ENCODE results near the gene HAND2. TPM values are rescaled to one million over a fixed set of nuclear protein-coding genes. Genes with fewer than 3 reads are reported as not detected.

The HAND2 gene
- total and polyA plus RNA-seq, 2 of the 13 experiments (the other 11 are each of a cell fraction or from before 2014, with no cell fraction given): not detected

DNA sequence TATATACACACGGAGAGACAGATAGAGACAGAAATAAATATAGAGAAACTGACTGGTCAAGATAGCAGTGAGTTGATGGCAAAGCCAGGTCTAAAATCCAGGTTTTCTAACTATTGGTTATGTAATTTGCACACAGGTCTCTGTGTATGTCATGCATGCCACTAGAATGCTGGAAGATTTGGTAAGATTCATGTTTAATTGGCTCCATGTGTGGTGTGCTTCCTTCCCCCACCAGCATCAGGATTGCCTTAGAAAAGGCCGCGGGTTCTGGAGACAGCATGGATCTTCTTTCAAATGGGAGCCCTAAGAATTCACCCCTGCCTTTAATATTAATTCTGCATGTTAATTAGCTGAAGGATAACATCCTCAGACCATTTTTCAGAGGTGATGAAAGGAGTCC, 31.3 kb downstream of the HAND2 start:
- 0% methylated on average over 3 of the region's 3 CpGs for WGBS (ENCODE audit: low lambda C conversion rate)
- Histone ChIP-seq H3K4me3 (replicated peaks in 1 of 3; ENCODE audit: insufficient read depth in 1 of 3, low read depth in 2 of 3, low read length in 3 of 3) (no peak overlapping the region), H3K27me3 (ENCODE audit: control insufficient read depth in 1 of 2, insufficient read depth in 2 of 2, low read length in 2 of 2) (peaks cover 0 to 17% of the 10 kb centered on the region in 2 experiments; a peak in 3 of 5 replicates), H3K4me2 (ENCODE audit: low read depth, low read length) (no peak overlapping the region), H4K20me1 (ENCODE audit: insufficient read depth, low read length) (no peaks in the 10 kb centered on the region), H3K9me3 (ENCODE audit: low read length) (no peaks in the 10 kb centered on the region), H2AFZ (ENCODE audit: low read length) (no peak overlapping the region), H3K9ac (ENCODE audit: insufficient read depth, low read depth, low read length) (no peak overlapping the region), H3K36me3 (replicated peaks in 1 of 2; ENCODE audit: control insufficient read depth in 1 of 2, insufficient read depth in 2 of 2, low read length in 2 of 2) (no peaks in the 10 kb centered on the region), H3K79me2 (ENCODE audit: insufficient read depth, low read length) (no peaks in the 10 kb centered on the region), H3K4me1 (ENCODE audit: insufficient read depth, low read length) (0 out of 2 replicates have a peak, but pooled peaks cover 8% of the 10 kb centered on the region), H3K27ac (ENCODE audit: extremely low read length, insufficient read depth, low read length) (no peak overlapping the region)
- in situ Hi-C loops (cut with HindIII; ENCODE audit: extremely low pct_ligation_motif_present, low pct_unique_long_range_greater_than_20kb) (loop anchor here (10.0 kb wide), 1 partner anchor 184 kb away; no protein-coding TSS in a partner anchor), intact Hi-C loops (cut with micrococcal nuclease; ENCODE audit: unreplicated experiment) (no loop called here)
- ChIA-PET POLR2A (no interaction called here), CTCF (ENCODE audit: low intra/inter-chr PET ratio, low total read pairs) (no interaction called here)
- no peak for TF ChIP-seq SOX13 (IDR thresholded peaks at IDR 0.05)
- TF ChIP-seq SOX13 (CRISPR knock-in tag; conservative IDR thresholded peaks at IDR 0.05 in 1 of 2, IDR thresholded peaks at IDR 0.05 in 1 of 2): no peak
- TF ChIP-seq ZNF572 (CRISPR knock-in tag; IDR thresholded peaks at IDR 0.05): no peak
- no peak for TF ChIP-seq WIZ (CRISPR knock-in tag; IDR thresholded peaks at IDR 0.05)
- TF ChIP-seq, protein P1, sequence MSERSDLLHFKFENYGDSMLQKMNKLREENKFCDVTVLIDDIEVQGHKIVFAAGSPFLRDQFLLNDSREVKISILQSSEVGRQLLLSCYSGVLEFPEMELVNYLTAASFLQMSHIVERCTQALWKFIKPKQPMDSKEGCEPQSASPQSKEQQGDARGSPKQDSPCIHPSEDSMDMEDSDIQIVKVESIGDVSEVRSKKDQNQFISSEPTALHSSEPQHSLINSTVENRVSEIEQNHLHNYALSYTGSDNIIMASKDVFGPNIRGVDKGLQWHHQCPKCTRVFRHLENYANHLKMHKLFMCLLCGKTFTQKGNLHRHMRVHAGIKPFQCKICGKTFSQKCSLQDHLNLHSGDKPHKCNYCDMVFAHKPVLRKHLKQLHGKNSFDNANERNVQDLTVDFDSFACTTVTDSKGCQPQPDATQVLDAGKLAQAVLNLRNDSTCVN (CRISPR knock-in tag; IDR thresholded peaks at IDR 0.05; ENCODE audit: borderline replicate concordance): no peak
- TF ChIP-seq, protein P2, sequence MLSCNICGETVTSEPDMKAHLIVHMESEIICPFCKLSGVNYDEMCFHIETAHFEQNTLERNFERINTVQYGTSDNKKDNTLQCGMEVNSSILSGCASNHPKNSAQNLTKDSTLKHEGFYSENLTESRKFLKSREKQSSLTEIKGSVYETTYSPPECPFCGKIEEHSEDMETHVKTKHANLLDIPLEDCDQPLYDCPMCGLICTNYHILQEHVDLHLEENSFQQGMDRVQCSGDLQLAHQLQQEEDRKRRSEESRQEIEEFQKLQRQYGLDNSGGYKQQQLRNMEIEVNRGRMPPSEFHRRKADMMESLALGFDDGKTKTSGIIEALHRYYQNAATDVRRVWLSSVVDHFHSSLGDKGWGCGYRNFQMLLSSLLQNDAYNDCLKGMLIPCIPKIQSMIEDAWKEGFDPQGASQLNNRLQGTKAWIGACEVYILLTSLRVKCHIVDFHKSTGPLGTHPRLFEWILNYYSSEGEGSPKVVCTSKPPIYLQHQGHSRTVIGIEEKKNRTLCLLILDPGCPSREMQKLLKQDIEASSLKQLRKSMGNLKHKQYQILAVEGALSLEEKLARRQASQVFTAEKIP (CRISPR knock-in tag; IDR thresholded peaks at IDR 0.05; ENCODE audit: borderline replicate concordance): no peak
- TF ChIP-seq ISX (CRISPR knock-in tag; conservative IDR thresholded peaks at IDR 0.05): no peak
- TF ChIP-seq, protein P3, sequence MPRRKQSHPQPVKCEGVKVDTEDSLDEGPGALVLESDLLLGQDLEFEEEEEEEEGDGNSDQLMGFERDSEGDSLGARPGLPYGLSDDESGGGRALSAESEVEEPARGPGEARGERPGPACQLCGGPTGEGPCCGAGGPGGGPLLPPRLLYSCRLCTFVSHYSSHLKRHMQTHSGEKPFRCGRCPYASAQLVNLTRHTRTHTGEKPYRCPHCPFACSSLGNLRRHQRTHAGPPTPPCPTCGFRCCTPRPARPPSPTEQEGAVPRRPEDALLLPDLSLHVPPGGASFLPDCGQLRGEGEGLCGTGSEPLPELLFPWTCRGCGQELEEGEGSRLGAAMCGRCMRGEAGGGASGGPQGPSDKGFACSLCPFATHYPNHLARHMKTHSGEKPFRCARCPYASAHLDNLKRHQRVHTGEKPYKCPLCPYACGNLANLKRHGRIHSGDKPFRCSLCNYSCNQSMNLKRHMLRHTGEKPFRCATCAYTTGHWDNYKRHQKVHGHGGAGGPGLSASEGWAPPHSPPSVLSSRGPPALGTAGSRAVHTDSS (CRISPR knock-in tag; conservative IDR thresholded peaks at IDR 0.05): no peak
- TF ChIP-seq TEAD2 (CRISPR knock-in tag; IDR thresholded peaks at IDR 0.05): no peak
- no peak for TF ChIP-seq ZNF251 (CRISPR knock-in tag; IDR thresholded peaks at IDR 0.05)
- TF ChIP-seq TAF1 (CRISPR knock-in tag; IDR thresholded peaks at IDR 0.05): no peak
- TF ChIP-seq ARHGAP35 (CRISPR knock-in tag; IDR thresholded peaks at IDR 0.05; ENCODE audit: borderline replicate concordance): no peak
- no peak for TF ChIP-seq FIP1L1 (IDR thresholded peaks at IDR 0.05; ENCODE audit: borderline replicate concordance, insufficient read depth, low read depth, low read length)
- FAIRE-seq (no peak), DNase-seq (ENCODE audit: low spot score) (no peak), ATAC-seq (no peak)
- BruUV-seq (replicated peaks): no TSS peak
